SU-DHL-6 (cell line): ENCODE measurements around the gene MTIF2.

Source experiments
- EZH2phosphoT487 ChIP-seq: fragments of 200-600 bp; sonication (generic), shearing (Covaris generic); conservative IDR thresholded peaks from 2 replicates; pipeline ENCODE4 v1.6.1; 2018; ENCODE audit warnings: mild to moderate bottlenecking, antibody characterized with exemption, low read length, moderate library complexity, mixed read lengths
- TF ChIP-seq, protein P1 (sequence below): fragments of 200-600 bp; sonication (generic); IDR thresholded peaks from one replicate; pipeline ENCODE4 v1.5.1; 2017; ENCODE audit warnings: antibody characterized with exemption, mild to moderate bottlenecking, low read length, moderate library complexity; ENCODE audit not compliant: insufficient read depth, poor library complexity, severe bottlenecking

DNA sequence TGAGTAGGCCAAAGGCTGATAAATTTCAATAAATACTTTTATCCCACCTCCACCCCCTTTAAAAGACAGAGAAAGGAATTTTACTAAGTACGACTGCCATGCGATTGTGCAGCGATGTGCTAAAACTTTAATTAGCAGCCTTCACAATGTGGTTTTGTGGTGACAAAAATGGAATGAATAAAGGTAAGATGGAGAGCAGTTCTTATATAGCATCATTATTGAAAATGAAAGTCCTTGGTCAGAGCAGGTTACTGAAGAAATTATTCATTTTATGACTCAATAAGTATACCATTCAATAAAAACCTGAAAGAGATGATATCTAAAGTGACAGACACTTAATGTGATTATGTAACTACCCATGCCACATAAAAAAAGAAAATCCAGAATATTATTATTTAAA lies 33.2 kb upstream of the MTIF2 start:
- TF ChIP-seq EZH2phosphoT487: no peak
- TF ChIP-seq, protein P1, sequence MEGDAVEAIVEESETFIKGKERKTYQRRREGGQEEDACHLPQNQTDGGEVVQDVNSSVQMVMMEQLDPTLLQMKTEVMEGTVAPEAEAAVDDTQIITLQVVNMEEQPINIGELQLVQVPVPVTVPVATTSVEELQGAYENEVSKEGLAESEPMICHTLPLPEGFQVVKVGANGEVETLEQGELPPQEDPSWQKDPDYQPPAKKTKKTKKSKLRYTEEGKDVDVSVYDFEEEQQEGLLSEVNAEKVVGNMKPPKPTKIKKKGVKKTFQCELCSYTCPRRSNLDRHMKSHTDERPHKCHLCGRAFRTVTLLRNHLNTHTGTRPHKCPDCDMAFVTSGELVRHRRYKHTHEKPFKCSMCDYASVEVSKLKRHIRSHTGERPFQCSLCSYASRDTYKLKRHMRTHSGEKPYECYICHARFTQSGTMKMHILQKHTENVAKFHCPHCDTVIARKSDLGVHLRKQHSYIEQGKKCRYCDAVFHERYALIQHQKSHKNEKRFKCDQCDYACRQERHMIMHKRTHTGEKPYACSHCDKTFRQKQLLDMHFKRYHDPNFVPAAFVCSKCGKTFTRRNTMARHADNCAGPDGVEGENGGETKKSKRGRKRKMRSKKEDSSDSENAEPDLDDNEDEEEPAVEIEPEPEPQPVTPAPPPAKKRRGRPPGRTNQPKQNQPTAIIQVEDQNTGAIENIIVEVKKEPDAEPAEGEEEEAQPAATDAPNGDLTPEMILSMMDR: no peak
